Measurements from ENCODE around the gene TIAM1. TPM values are rescaled to one million over a fixed set of nuclear protein-coding genes. Genes with fewer than 3 reads are reported as not detected.

Gene TIAM1
- total and polyA plus RNA-seq, 12 donors = 6.5 to 33.3 (median 15.9) TPM

DNA sequence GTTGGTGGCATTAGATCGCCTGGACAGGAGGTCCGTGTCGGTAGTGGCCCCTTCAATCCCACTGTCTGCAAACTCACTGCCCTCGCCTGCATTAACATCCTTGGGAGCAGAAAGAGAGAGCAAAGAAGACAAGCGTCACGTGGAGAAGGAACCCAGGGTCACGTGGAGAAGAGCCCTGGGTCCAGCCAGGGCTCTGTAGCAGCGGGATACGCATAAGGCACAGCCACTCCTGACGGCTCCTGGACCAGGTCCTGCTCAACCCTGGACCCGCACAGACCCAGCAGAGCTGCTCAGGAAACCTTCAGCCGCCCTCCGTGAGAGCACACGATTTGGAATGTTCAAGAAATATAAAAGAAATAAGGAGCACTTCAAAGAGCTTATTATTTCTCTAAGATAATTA is 92.0 kb downstream of the TIAM1 start:
- intact Hi-C loops (cut with DNase I) = no loop called here
- TF ChIP-seq CTCF (IDR thresholded peaks at IDR 0.05) = no peak
- Histone ChIP-seq H3K36me3 (replicated peaks in 1 of 2) (no peaks in the 10 kb centered on the region), H3K9me3 (replicated peaks in 1 of 3) (no peaks in the 10 kb centered on the region), H3K4me3 (no peak overlapping the region), H3K4me1 (replicated peaks in 1 of 2) (no peaks in the 10 kb centered on the region), H3K27me3 (no peaks in the 10 kb centered on the region), H3K27ac (no peak overlapping the region)
- WGBS, 4 donors = 85 to 92% (median 90%) methylated on average over 13 to 14 of the region's 14 CpGs
- DNase-seq = no peak

DNA sequence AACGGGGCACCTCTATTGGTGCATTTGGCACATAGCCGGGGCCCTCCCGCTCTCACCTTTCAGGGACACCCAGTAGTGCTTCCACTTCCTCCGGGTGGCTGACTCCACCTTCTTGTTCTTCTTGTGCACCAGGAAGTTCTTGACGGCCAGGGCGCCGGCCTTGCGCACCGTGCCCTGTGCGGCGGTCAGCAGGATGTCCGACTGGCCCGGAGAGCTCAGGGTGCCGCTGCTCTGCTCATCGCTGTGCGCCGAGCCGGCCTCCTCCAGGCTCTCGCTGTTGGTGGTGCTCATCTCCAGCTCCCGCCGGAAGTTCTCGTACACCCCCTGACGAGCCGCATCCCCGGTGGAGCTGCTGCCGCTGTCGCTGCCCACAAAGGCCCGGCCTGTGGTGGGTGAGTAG is 92.4 kb downstream of the TIAM1 start:
- intact Hi-C loops (cut with DNase I) = no loop called here
- TF ChIP-seq CTCF (IDR thresholded peaks at IDR 0.05) (no peak), POLR2A (IDR thresholded peaks at IDR 0.05) (no peak)
- no peaks in the 10 kb centered on the region for H3K36me3 ChIP-seq (replicated peaks in 1 of 2)
- H3K27ac ChIP-seq = no peak overlapping the region
- H3K4me1 ChIP-seq (replicated peaks in 1 of 2) = no peaks in the 10 kb centered on the region
- H3K27me3 ChIP-seq = no peaks in the 10 kb centered on the region
- H3K4me3 ChIP-seq = no peak overlapping the region
- H3K9me3 ChIP-seq (replicated peaks in 1 of 3) = no peaks in the 10 kb centered on the region
- no peak for DNase-seq
- WGBS, 4 donors = 90 to 96% (median 96%) methylated on average over 7 to 28 of the region's 28 CpGs

- no peaks in the 10 kb centered on the region for H3K27me3 ChIP-seq
- no peaks in the 10 kb centered on the region for H3K4me1 ChIP-seq (replicated peaks in 1 of 2)
- no peaks in the 10 kb centered on the region for H3K36me3 ChIP-seq (replicated peaks in 1 of 2)
- WGBS, 4 donors = 78 to 100% (median 81%) methylated on average over 2 of the region's 2 CpGs
- TF ChIP-seq POLR2A (IDR thresholded peaks at IDR 0.05) (no peak), CTCF (IDR thresholded peaks at IDR 0.05) (no peak)
- peaks cover 0 to 3% (median 0%) of the 10 kb centered on the region in 3 donors for H3K9me3 ChIP-seq (replicated peaks in 1 of 3)
- H3K27ac ChIP-seq = no peak overlapping the region
- H3K4me3 ChIP-seq = no peak overlapping the region
- DNase-seq = no peak
- intact Hi-C loops (cut with DNase I) = no loop called here
Observed at GRCh38 chr21:31248598-31248997, 95.5 kb downstream of the TIAM1 start.

- 95 to 99% (median 98%) methylated on average over 2 of the region's 2 CpGs for WGBS, 4 donors
- intact Hi-C loops (cut with DNase I) = no loop called here
- no peak overlapping the region for H3K4me3 ChIP-seq
- TF ChIP-seq POLR2A (IDR thresholded peaks at IDR 0.05) = no peak
- TF ChIP-seq CTCF (IDR thresholded peaks at IDR 0.05) = no peak
- no peak for DNase-seq
- H3K27ac ChIP-seq = no peak overlapping the region
- peaks cover 0 to 7% (median 0%) of the 10 kb centered on the region in 3 donors for H3K9me3 ChIP-seq (replicated peaks in 1 of 3)
- H3K4me1 ChIP-seq (replicated peaks in 1 of 2) = no peaks in the 10 kb centered on the region
- no peaks in the 10 kb centered on the region for H3K27me3 ChIP-seq
- no peaks in the 10 kb centered on the region for H3K36me3 ChIP-seq (replicated peaks in 1 of 2)
Observed at GRCh38 chr21:31243611-31244010, 100.5 kb downstream of the TIAM1 start.

Data from adrenal gland (tissue), 12 donors.